GM23248 (cell line): Measurements from ENCODE around the gene ADK.

ENCODE experiments used
- EZH2 ChIP-seq: fragments of 200-600 bp; sonication (generic); IDR thresholded peaks from 2 replicates; pipeline ENCODE4 v1.6.1; 2018; ENCODE audit warnings: antibody characterized with exemption, mild to moderate bottlenecking; ENCODE audit not compliant: insufficient read depth, poor library complexity, severe bottlenecking
- EZH2phosphoT487 ChIP-seq: fragments of 200-600 bp; sonication (generic); IDR thresholded peaks from 2 replicates; pipeline ENCODE4 v1.6.1; 2018; ENCODE audit warnings: antibody characterized with exemption, moderate library complexity, mild to moderate bottlenecking, low read depth; ENCODE audit not compliant: insufficient read depth

- TF ChIP-seq EZH2 (no peak), EZH2phosphoT487 (no peak)
These were observed 214.1 kb downstream of the ADK start for GRCh38 chr10:74365109-74365508.
